HG03060 (cell line): ENCODE data around the gene GHRH.

Experiments used
- ATAC-seq: cut with Tn5 transposase; IDR thresholded peaks from one replicate; pipeline ENCODE4 v1.9.1; 2021; ENCODE audit warnings: low read depth, moderate number of reproducible peaks; ENCODE audit not compliant: unreplicated experiment

Gene GHRH

GRCh38 chr20:37266940-37267666 lies 5.5 kb upstream of the GHRH start:
- no peak for ATAC-seq

GRCh38 chr20:37265152-37265551 lies 3.5 kb upstream of the GHRH start:
- ATAC-seq, result no peak

GRCh38 chr20:37263686-37264085 lies 2.1 kb upstream of the GHRH start:
- ATAC-seq, result no peak

- no peak for ATAC-seq
Measured at GRCh38 chr20:37262505-37262904, 891 bp upstream of the GHRH start.

GRCh38 chr20:37260923-37261322 lies 691 bp downstream of the GHRH start:
- ATAC-seq, result no peak

- no peak for ATAC-seq
Measured at GRCh38 chr20:37259865-37260264, 1.7 kb downstream of the GHRH start.

GRCh38 chr20:37259031-37259430 lies 2.6 kb downstream of the GHRH start:
- ATAC-seq, result no peak

GRCh38 chr20:37257988-37258387 lies 3.6 kb downstream of the GHRH start:
- no peak for ATAC-seq

GRCh38 chr20:37257530-37257929 lies 4.1 kb downstream of the GHRH start:
- ATAC-seq, result no peak

GRCh38 chr20:37256286-37256685 lies 5.3 kb downstream of the GHRH start:
- no peak for ATAC-seq

- ATAC-seq, result no peak
Measured at GRCh38 chr20:37254114-37254878, 7.3 kb downstream of the GHRH start.

GRCh38 chr20:37253087-37253486 lies 8.5 kb downstream of the GHRH start:
- ATAC-seq, result no peak

GRCh38 chr20:37251825-37252477 lies 9.7 kb downstream of the GHRH start:
- ATAC-seq, result no peak

- ATAC-seq, result no peak
Measured at GRCh38 chr20:37249304-37249703, 12.3 kb downstream of the GHRH start.

GRCh38 chr20:37247547-37247946 lies 14.1 kb downstream of the GHRH start:
- no peak for ATAC-seq

GRCh38 chr20:37246736-37247135 lies 14.9 kb downstream of the GHRH start:
- ATAC-seq, result no peak

- no peak for ATAC-seq
Measured at GRCh38 chr20:37245216-37246150, 16.1 kb downstream of the GHRH start.

- no peak for ATAC-seq
Measured at GRCh38 chr20:37244572-37244957, 17.0 kb downstream of the GHRH start.

GRCh38 chr20:37243937-37244571 lies 17.6 kb downstream of the GHRH start:
- no peak for ATAC-seq
